Activated T-helper 2 cell treated with anti-CD3 and anti-CD28 coated beads, Interferon-gamma antibody, Interleukin-2, Interleukin-4, amounts not matched to agents 10 μg/mL and 5 μg/mL and 100 μg/mL, durations not matched to agents 14 hours and 24 hours and 36 hours (primary cell): ENCODE measurements around the gene NPLOC4. TPM values are rescaled to one million over a fixed set of nuclear protein-coding genes. Genes with fewer than 3 reads are reported as not detected.
"Not testable (repeated sequence)": the region's sequence is repeated elsewhere in the genome, so short reads cannot be mapped to it uniquely, and the experiment has no call there.

ENCODE experiments used
- DNase-seq: peaks from one replicate; pipeline ENCODE4 v3.0.0; 2021; ENCODE audit warnings: low spot score
- H3K27ac Mint-ChIP-seq: one replicate; pipeline ENCODE4 v1.8.0; 2021; ENCODE audit warnings: mixed read lengths
- H3K27me3 Mint-ChIP-seq: one replicate; pipeline ENCODE4 v1.8.0; 2021; ENCODE audit warnings: low read depth, mixed read lengths
- H3K36me3 Mint-ChIP-seq: one replicate; pipeline ENCODE4 v1.8.0; 2021; ENCODE audit warnings: low read depth, mixed read lengths
- H3K4me1 Mint-ChIP-seq: one replicate; pipeline ENCODE4 v1.8.0; 2021; ENCODE audit warnings: low read depth, mixed read lengths
- H3K4me3 Mint-ChIP-seq: one replicate; pipeline ENCODE4 v1.8.0; 2021; ENCODE audit warnings: low read depth, mild to moderate bottlenecking, moderate library complexity, mixed read lengths
- H3K9me3 Mint-ChIP-seq: one replicate; pipeline ENCODE4 v1.8.0; 2021; ENCODE audit warnings: mixed read lengths
- intact Hi-C: fragments of 100-400 bp; cut with micrococcal nuclease; formaldehyde crosslinking; loops from one replicate; pipeline ENCODE4 v1.15.1; 2023
- total RNA-seq: library from RNA; stranded (reverse); gene quantifications from 2 replicates; pipeline ENCODE4 v1.2.3, GENCODE V29; 2022

The NPLOC4 gene
- total RNA-seq, 1 donor from 2014 or later, result 138 TPM

- H3K4me3 Mint-ChIP-seq, H3K4me1 Mint-ChIP-seq, H3K9me3 Mint-ChIP-seq, H3K27ac Mint-ChIP-seq, intact Hi-C loops, DNase-seq, H3K27me3 Mint-ChIP-seq: not testable (repeated sequence)
- peaks cover 70% of the 10 kb centered on the region for H3K36me3 Mint-ChIP-seq
These were observed 52.1 kb downstream of the NPLOC4 start for GRCh38 chr17:81584771-81585170.

- Mint-ChIP-seq H3K36me3 (peaks cover 67% of the 10 kb centered on the region), H3K9me3 (no peaks in the 10 kb centered on the region)
- intact Hi-C loops, result no loop called here
These were observed 53.1 kb downstream of the NPLOC4 start for GRCh38 chr17:81583589-81584342.

GRCh38 chr17:81582749-81583148 is 54.2 kb downstream of the NPLOC4 start:
- Mint-ChIP-seq H3K4me1 (peaks cover 3% of the 10 kb centered on the region), H3K27ac (no peak overlapping the region), H3K27me3 (no peaks in the 10 kb centered on the region), H3K9me3 (no peaks in the 10 kb centered on the region), H3K4me3 (no peak overlapping the region), H3K36me3 (peaks cover 65% of the 10 kb centered on the region)
- intact Hi-C loops, result no loop called here
- DNase-seq, result no peak

More at GRCh38 chr17:81583589-81584342, 53.1 kb downstream of the NPLOC4 start:
- H3K4me1 Mint-ChIP-seq, result no peaks in the 10 kb centered on the region
- H3K27me3 Mint-ChIP-seq, result no peaks in the 10 kb centered on the region
- no peak overlapping the region for H3K4me3 Mint-ChIP-seq
- no peak for DNase-seq
- H3K27ac Mint-ChIP-seq, result peak overlapping the region; percentile 7

- Mint-ChIP-seq H3K27me3 (no peaks in the 10 kb centered on the region), H3K4me3 (no peak overlapping the region), H3K9me3 (no peaks in the 10 kb centered on the region), H3K27ac (no peak overlapping the region), H3K36me3 (peaks cover 69% of the 10 kb centered on the region), H3K4me1 (peaks cover 3% of the 10 kb centered on the region)
- DNase-seq, result no peak
- intact Hi-C loops, result no loop called here
These were observed 54.6 kb downstream of the NPLOC4 start for GRCh38 chr17:81582341-81582740.

- no peak overlapping the region for H3K4me3 Mint-ChIP-seq
- H3K4me1 Mint-ChIP-seq, result peaks cover 3% of the 10 kb centered on the region
- peaks cover 69% of the 10 kb centered on the region for H3K36me3 Mint-ChIP-seq
- intact Hi-C loops, result no loop called here
- H3K27ac Mint-ChIP-seq, result no peak overlapping the region
- no peaks in the 10 kb centered on the region for H3K27me3 Mint-ChIP-seq
- DNase-seq, result no peak
- no peaks in the 10 kb centered on the region for H3K9me3 Mint-ChIP-seq
These were observed 55.2 kb downstream of the NPLOC4 start for GRCh38 chr17:81581758-81582157.

GRCh38 chr17:81580481-81580880 is 56.4 kb downstream of the NPLOC4 start:
- H3K27me3 Mint-ChIP-seq, result no peaks in the 10 kb centered on the region
- peaks cover 68% of the 10 kb centered on the region for H3K36me3 Mint-ChIP-seq
- no peak overlapping the region for H3K4me3 Mint-ChIP-seq
- H3K4me1 Mint-ChIP-seq, result peaks cover 3% of the 10 kb centered on the region
- no peak overlapping the region for H3K27ac Mint-ChIP-seq
- intact Hi-C loops, result no loop called here
- DNase-seq, result no peak
- no peaks in the 10 kb centered on the region for H3K9me3 Mint-ChIP-seq

- Mint-ChIP-seq H3K9me3 (no peaks in the 10 kb centered on the region), H3K4me3 (no peak overlapping the region)
These were observed 57.0 kb downstream of the NPLOC4 start for GRCh38 chr17:81579821-81580321.

GRCh38 chr17:81579298-81579697 is 57.6 kb downstream of the NPLOC4 start:
- H3K27me3 Mint-ChIP-seq, result no peaks in the 10 kb centered on the region
- peaks cover 70% of the 10 kb centered on the region for H3K36me3 Mint-ChIP-seq
- DNase-seq, result no peak
- H3K4me3 Mint-ChIP-seq, result no peak overlapping the region
- no peaks in the 10 kb centered on the region for H3K9me3 Mint-ChIP-seq
- peak overlapping the region; percentile 4 for H3K27ac Mint-ChIP-seq
- intact Hi-C loops, result no loop called here
- peaks cover 3% of the 10 kb centered on the region for H3K4me1 Mint-ChIP-seq

More at GRCh38 chr17:81579821-81580321, 57.0 kb downstream of the NPLOC4 start:
- H3K27ac Mint-ChIP-seq, result peak overlapping the region; percentile 4
- H3K27me3 Mint-ChIP-seq, result no peaks in the 10 kb centered on the region
- intact Hi-C loops, result no loop called here
- DNase-seq, result no peak
- peaks cover 66% of the 10 kb centered on the region for H3K36me3 Mint-ChIP-seq
- H3K4me1 Mint-ChIP-seq, result peaks cover 3% of the 10 kb centered on the region

- Mint-ChIP-seq H3K36me3 (peaks cover 69% of the 10 kb centered on the region), H3K4me3 (no peak overlapping the region), H3K27me3 (no peaks in the 10 kb centered on the region), H3K9me3 (no peaks in the 10 kb centered on the region), H3K27ac (peak overlapping the region; percentile 71), H3K4me1 (peaks cover 3% of the 10 kb centered on the region)
- intact Hi-C loops, result no loop called here
- no peak for DNase-seq
These were observed 58.2 kb downstream of the NPLOC4 start for GRCh38 chr17:81578561-81579225.

GRCh38 chr17:81578038-81578441 is 58.9 kb downstream of the NPLOC4 start:
- intact Hi-C loops, result no loop called here
- Mint-ChIP-seq H3K9me3 (no peaks in the 10 kb centered on the region), H3K4me1 (peaks cover 3% of the 10 kb centered on the region), H3K27me3 (no peaks in the 10 kb centered on the region), H3K36me3 (peaks cover 69% of the 10 kb centered on the region), H3K27ac (peak overlapping the region; percentile 7), H3K4me3 (no peak overlapping the region)
- DNase-seq, result no peak

GRCh38 chr17:81577278-81578000 is 59.5 kb downstream of the NPLOC4 start:
- no peak overlapping the region for H3K4me3 Mint-ChIP-seq
- no peaks in the 10 kb centered on the region for H3K27me3 Mint-ChIP-seq
- no peaks in the 10 kb centered on the region for H3K9me3 Mint-ChIP-seq
- DNase-seq, result no peak
- intact Hi-C loops, result no loop called here
- peaks cover 3% of the 10 kb centered on the region for H3K4me1 Mint-ChIP-seq
- H3K36me3 Mint-ChIP-seq, result peaks cover 71% of the 10 kb centered on the region
- peak overlapping the region; percentile 7 for H3K27ac Mint-ChIP-seq

- H3K4me3 Mint-ChIP-seq, result no peak overlapping the region
- intact Hi-C loops, result no loop called here
These were observed 60.2 kb downstream of the NPLOC4 start for GRCh38 chr17:81576621-81577277.

More at GRCh38 chr17:81576621-81577277, 60.2 kb downstream of the NPLOC4 start:
- no peak for DNase-seq
- peaks cover 66% of the 10 kb centered on the region for H3K36me3 Mint-ChIP-seq
- H3K27ac Mint-ChIP-seq, result no peak overlapping the region
- no peaks in the 10 kb centered on the region for H3K9me3 Mint-ChIP-seq
- no peaks in the 10 kb centered on the region for H3K27me3 Mint-ChIP-seq
- H3K4me1 Mint-ChIP-seq, result peaks cover 3% of the 10 kb centered on the region
